ENCODE data around the gene SLC29A3.

Gene SLC29A3

GRCh38 chr10:71394926-71395562 is 76.0 kb downstream of the SLC29A3 start:
- Histone ChIP-seq H3K79me1 (ENCODE audit: low read depth, low read length) (no peaks in the 10 kb centered on the region), H3K27ac (replicated peaks; ENCODE audit: low read length) (no peak overlapping the region), H3K4ac (ENCODE audit: low read length) (no peak overlapping the region), H3K14ac (ENCODE audit: low read length) (no peak overlapping the region), H3K36me3 (replicated peaks in 1 of 2; ENCODE audit: control insufficient read depth in 2 of 2, insufficient read depth in 2 of 2, low read length in 2 of 2) (no peaks in the 10 kb centered on the region), H3K4me3 (ENCODE audit: low read length in 2 of 2) (peak overlapping the region in 1 of 2 donors; percentile 19), H3K18ac (ENCODE audit: low read length) (no peak overlapping the region), H3K9me3 (replicated peaks in 1 of 2; ENCODE audit: control insufficient read depth in 2 of 2, insufficient read depth in 1 of 2, low read depth in 1 of 2, low read length in 2 of 2) (peaks cover 0 to 2% of the 10 kb centered on the region in 2 donors), H2BK120ac (ENCODE audit: low read depth, low read length) (no peak overlapping the region), H3K4me2 (ENCODE audit: insufficient read depth, low read length, poor library complexity, severe bottlenecking) (no peak overlapping the region), H2BK5ac (ENCODE audit: low read length) (no peak overlapping the region), H3K27me3 (ENCODE audit: control insufficient read depth in 3 of 3, insufficient read depth in 3 of 3, low read depth in 1 of 3, low read length in 3 of 3) (peaks cover 17 to 90% (median 30%) of the 10 kb centered on the region in 3 experiments), H3K9ac (ENCODE audit: low read depth, low read length, poor library complexity) (no peak overlapping the region), H3K4me1 (ENCODE audit: control insufficient read depth in 2 of 2, insufficient read depth in 1 of 2, low read depth in 1 of 2, low read length in 2 of 2) (peaks cover 0 to 12% of the 10 kb centered on the region in 2 donors), H2AFZ (ENCODE audit: low read length) (no peak overlapping the region), H3K23ac (ENCODE audit: low read depth, low read length, poor library complexity) (no peak overlapping the region), H2AK5ac (ENCODE audit: low read depth, low read length) (no peak overlapping the region), H4K8ac (ENCODE audit: low read depth, low read length) (no peak overlapping the region), H2BK15ac (ENCODE audit: low read length) (no peak overlapping the region), H2BK12ac (ENCODE audit: low read length) (no peak overlapping the region), H4K91ac (ENCODE audit: low read depth, low read length, poor library complexity) (no peak overlapping the region)
- no CpG with 5 or more reads among the region's 11 CpGs for WGBS, 2 donors (ENCODE audit: extremely low coverage in 2 of 2, insufficient read length in 2 of 2, insufficient replicate concordance in 1 of 2)
- DNase-seq (ENCODE audit: low spot score), result no peak

GRCh38 chr10:71395621-71396020 is 76.6 kb downstream of the SLC29A3 start:
- H3K4me1 ChIP-seq (ENCODE audit: control insufficient read depth in 2 of 2, insufficient read depth in 1 of 2, low read depth in 1 of 2, low read length in 2 of 2), result peaks cover 0 to 9% of the 10 kb centered on the region in 2 donors
- H2BK15ac ChIP-seq (ENCODE audit: low read length), result no peak overlapping the region
- no peak overlapping the region for H3K9ac ChIP-seq (ENCODE audit: low read depth, low read length, poor library complexity)
- no peak overlapping the region for H4K8ac ChIP-seq (ENCODE audit: low read depth, low read length)
- WGBS, 2 donors (ENCODE audit: extremely low coverage in 2 of 2, insufficient read length in 2 of 2, insufficient replicate concordance in 1 of 2), result no CpG with 5 or more reads among the region's 4 CpGs
- H4K91ac ChIP-seq (ENCODE audit: low read depth, low read length, poor library complexity), result no peak overlapping the region
- H2AFZ ChIP-seq (ENCODE audit: low read length), result no peak overlapping the region
- H3K27me3 ChIP-seq (ENCODE audit: control insufficient read depth in 3 of 3, insufficient read depth in 3 of 3, low read depth in 1 of 3, low read length in 3 of 3), result peaks cover 17 to 94% (median 30%) of the 10 kb centered on the region in 3 experiments
- H2BK5ac ChIP-seq (ENCODE audit: low read length), result no peak overlapping the region
- H3K79me1 ChIP-seq (ENCODE audit: low read depth, low read length), result no peaks in the 10 kb centered on the region
- DNase-seq (ENCODE audit: low spot score), result no peak
- H3K4ac ChIP-seq (ENCODE audit: low read length), result no peak overlapping the region
- no peak overlapping the region for H3K14ac ChIP-seq (ENCODE audit: low read length)
- H3K36me3 ChIP-seq (replicated peaks in 1 of 2; ENCODE audit: control insufficient read depth in 2 of 2, insufficient read depth in 2 of 2, low read length in 2 of 2), result no peaks in the 10 kb centered on the region
- H2BK12ac ChIP-seq (ENCODE audit: low read length), result no peak overlapping the region
- no peak overlapping the region for H3K23ac ChIP-seq (ENCODE audit: low read depth, low read length, poor library complexity)
- H2AK5ac ChIP-seq (ENCODE audit: low read depth, low read length), result no peak overlapping the region
- H3K9me3 ChIP-seq (replicated peaks in 1 of 2; ENCODE audit: control insufficient read depth in 2 of 2, insufficient read depth in 1 of 2, low read depth in 1 of 2, low read length in 2 of 2), result peaks cover 0 to 2% of the 10 kb centered on the region in 2 donors
- no peak overlapping the region for H3K27ac ChIP-seq (replicated peaks; ENCODE audit: low read length)
- H3K18ac ChIP-seq (ENCODE audit: low read length), result no peak overlapping the region
- H3K4me2 ChIP-seq (ENCODE audit: insufficient read depth, low read length, poor library complexity, severe bottlenecking), result no peak overlapping the region
- H3K4me3 ChIP-seq (ENCODE audit: low read length in 2 of 2), result no peak overlapping the region
- H2BK120ac ChIP-seq (ENCODE audit: low read depth, low read length), result no peak overlapping the region

GRCh38 chr10:71396084-71396710 is 77.1 kb downstream of the SLC29A3 start:
- no peak overlapping the region for H3K23ac ChIP-seq (ENCODE audit: low read depth, low read length, poor library complexity)
- peak overlapping the region; percentile 44 for H3K9ac ChIP-seq (ENCODE audit: low read depth, low read length, poor library complexity)
- H3K14ac ChIP-seq (ENCODE audit: low read length), result no peak overlapping the region
- peak overlapping the region; percentile 86 for H3K4me2 ChIP-seq (ENCODE audit: insufficient read depth, low read length, poor library complexity, severe bottlenecking)
- peak; percentile 78 for DNase-seq (ENCODE audit: low spot score)
- WGBS, 2 donors (ENCODE audit: extremely low coverage in 2 of 2, insufficient read length in 2 of 2, insufficient replicate concordance in 1 of 2), result no CpG with 5 or more reads among the region's 46 CpGs
- H3K79me1 ChIP-seq (ENCODE audit: low read depth, low read length), result no peaks in the 10 kb centered on the region
- H3K27me3 ChIP-seq (ENCODE audit: control insufficient read depth in 3 of 3, insufficient read depth in 3 of 3, low read depth in 1 of 3, low read length in 3 of 3), result peaks cover 17 to 95% (median 30%) of the 10 kb centered on the region in 3 experiments
- no peak overlapping the region for H4K91ac ChIP-seq (ENCODE audit: low read depth, low read length, poor library complexity)
- no peak overlapping the region for H2BK5ac ChIP-seq (ENCODE audit: low read length)
- no peak overlapping the region for H2AK5ac ChIP-seq (ENCODE audit: low read depth, low read length)
- peaks cover 0 to 2% of the 10 kb centered on the region in 2 donors for H3K9me3 ChIP-seq (replicated peaks in 1 of 2; ENCODE audit: control insufficient read depth in 2 of 2, insufficient read depth in 1 of 2, low read depth in 1 of 2, low read length in 2 of 2)
- no peaks in the 10 kb centered on the region for H3K36me3 ChIP-seq (replicated peaks in 1 of 2; ENCODE audit: control insufficient read depth in 2 of 2, insufficient read depth in 2 of 2, low read length in 2 of 2)
- H3K4ac ChIP-seq (ENCODE audit: low read length), result no peak overlapping the region
- H2BK120ac ChIP-seq (ENCODE audit: low read depth, low read length), result no peak overlapping the region
- no peak overlapping the region for H2BK12ac ChIP-seq (ENCODE audit: low read length)
- no peak overlapping the region for H2BK15ac ChIP-seq (ENCODE audit: low read length)
- H3K4me3 ChIP-seq (ENCODE audit: low read length in 2 of 2), result peak overlapping the region in 1 of 2 donors; percentile 81
- peak overlapping the region; percentile 83 for H2AFZ ChIP-seq (ENCODE audit: low read length)
- peaks cover 0 to 6% of the 10 kb centered on the region in 2 donors for H3K4me1 ChIP-seq (ENCODE audit: control insufficient read depth in 2 of 2, insufficient read depth in 1 of 2, low read depth in 1 of 2, low read length in 2 of 2)
- H3K18ac ChIP-seq (ENCODE audit: low read length), result peak overlapping the region; percentile 75
- H3K27ac ChIP-seq (replicated peaks; ENCODE audit: low read length), result no peak overlapping the region
- no peak overlapping the region for H4K8ac ChIP-seq (ENCODE audit: low read depth, low read length)

- peak within 1 kb of the TSS; percentile 73 for H3K9ac ChIP-seq (ENCODE audit: low read depth, low read length, poor library complexity)
- peak within 1 kb of the TSS in 1 of 2 donors; percentile 81 for H3K4me3 ChIP-seq (ENCODE audit: low read length in 2 of 2)
- peak; percentile 58 for DNase-seq (ENCODE audit: low spot score)
Observed at GRCh38 chr10:71396711-71397295, 77.7 kb downstream of the SLC29A3 start, which contains the start of gene CDH23. TSS of gene CDH23 (plus strand) at chr10:71396920. CDS start at chr10:71439832, 42,912 bp downstream.

More at GRCh38 chr10:71396711-71397295, 77.7 kb downstream of the SLC29A3 start, which contains the start of gene CDH23:
- H2AFZ ChIP-seq (ENCODE audit: low read length), result peak within 1 kb of the TSS; percentile 87
- no peak within 1 kb of the TSS for H4K8ac ChIP-seq (ENCODE audit: low read depth, low read length)
- no peaks in the 10 kb centered on the region for H3K36me3 ChIP-seq (replicated peaks in 1 of 2; ENCODE audit: control insufficient read depth in 2 of 2, insufficient read depth in 2 of 2, low read length in 2 of 2)
- H3K23ac ChIP-seq (ENCODE audit: low read depth, low read length, poor library complexity), result no peak within 1 kb of the TSS
- no peak within 1 kb of the TSS for H2BK120ac ChIP-seq (ENCODE audit: low read depth, low read length)
- peak within 1 kb of the TSS; percentile 18 for H2AK5ac ChIP-seq (ENCODE audit: low read depth, low read length)
- H3K4ac ChIP-seq (ENCODE audit: low read length), result no peak within 1 kb of the TSS
- H3K27ac ChIP-seq (replicated peaks; ENCODE audit: low read length), result no peak within 1 kb of the TSS
- H3K14ac ChIP-seq (ENCODE audit: low read length), result no peak within 1 kb of the TSS
- H3K79me1 ChIP-seq (ENCODE audit: low read depth, low read length), result no peaks in the 10 kb centered on the region
- H2BK12ac ChIP-seq (ENCODE audit: low read length), result peak within 1 kb of the TSS; percentile 53
- H3K18ac ChIP-seq (ENCODE audit: low read length), result peak within 1 kb of the TSS; percentile 86
- H4K91ac ChIP-seq (ENCODE audit: low read depth, low read length, poor library complexity), result no peak within 1 kb of the TSS
- no peak within 1 kb of the TSS for H2BK15ac ChIP-seq (ENCODE audit: low read length)
- WGBS, 2 donors (ENCODE audit: extremely low coverage in 2 of 2, insufficient read length in 2 of 2, insufficient replicate concordance in 1 of 2), result no CpG with 5 or more reads among the region's 91 CpGs
- H2BK5ac ChIP-seq (ENCODE audit: low read length), result no peak within 1 kb of the TSS
- H3K4me2 ChIP-seq (ENCODE audit: insufficient read depth, low read length, poor library complexity, severe bottlenecking), result peak within 1 kb of the TSS; percentile 86
- H3K27me3 ChIP-seq (ENCODE audit: control insufficient read depth in 3 of 3, insufficient read depth in 3 of 3, low read depth in 1 of 3, low read length in 3 of 3), result peaks cover 17 to 96% (median 30%) of the 10 kb centered on the region in 3 experiments
- H3K9me3 ChIP-seq (replicated peaks in 1 of 2; ENCODE audit: control insufficient read depth in 2 of 2, insufficient read depth in 1 of 2, low read depth in 1 of 2, low read length in 2 of 2), result peaks cover 0 to 2% of the 10 kb centered on the region in 2 donors
- H3K4me1 ChIP-seq (ENCODE audit: control insufficient read depth in 2 of 2, insufficient read depth in 1 of 2, low read depth in 1 of 2, low read length in 2 of 2), result peaks cover 0 to 5% of the 10 kb centered on the region in 2 donors
